SK-N-SH (cell line): Measurements from ENCODE around the gene TMEM151A.

Source experiments
- CTCF ChIP-seq: fragments of 200-600 bp; sonication (generic); IDR thresholded peaks from 2 replicates; pipeline ENCODE4 v1.6.1; 2017; ENCODE audit warnings: antibody characterized with exemption, mild to moderate bottlenecking, moderate library complexity
- RCOR1 ChIP-seq: fragments of 150-350 bp; IDR thresholded peaks from 2 replicates; pipeline ENCODE4 v1.6.1; 2017; ENCODE audit warnings: antibody characterized with exemption, low read length
- TAF1 ChIP-seq: IDR thresholded peaks from 2 replicates; pipeline ENCODE4 v1.6.1; 2012; ENCODE audit warnings: low read depth, mild to moderate bottlenecking, low read length, moderate library complexity, borderline replicate concordance

GRCh38 chr11:66263231-66263630, 28.5 kb upstream of the TMEM151A start:
- no peak for TF ChIP-seq TAF1
- TF ChIP-seq CTCF: no peak
- TF ChIP-seq RCOR1: no peak
